HepG2 (cell line): Measurements from ENCODE around the gene SOX13. TPM values are rescaled to one million over a fixed set of nuclear protein-coding genes. Genes with fewer than 3 reads are reported as not detected.

ENCODE experiments used
- EP300 ChIP-seq, 3 experiments: sonication (generic) in 1 of 3; formaldehyde crosslinking in 1 of 3; IDR thresholded peaks; 2 replicates each; pipeline versions ENCODE4 v1.5.1 to v1.6.1; 2011 to 2020; ENCODE audit warnings: low read depth in 2 of 3, low read length in 2 of 3, borderline replicate concordance in 1 of 3, improper control_type of control experiment in 1 of 3, mild to moderate bottlenecking in 1 of 3, missing genetic modification reagents in 1 of 3, moderate library complexity in 1 of 3
- FOSL2 ChIP-seq: sonication (generic); formaldehyde crosslinking; IDR thresholded peaks from 2 replicates; pipeline ENCODE4 v1.4.0; 2020; ENCODE audit warnings: missing genetic modification reagents
- FOXK2 ChIP-seq: fragments of 450-650 bp; IDR thresholded peaks from 2 replicates; pipeline ENCODE4 v1.6.1; 2016
- FOXO1 ChIP-seq: sonication (generic); formaldehyde crosslinking; IDR thresholded peaks from 2 replicates; pipeline ENCODE4 v1.4.0; 2020; ENCODE audit warnings: missing genetic modification reagents
- IRF2 ChIP-seq: IDR thresholded peaks from 2 replicates; pipeline ENCODE4 v1.6.1; 2018; ENCODE audit warnings: missing genetic modification reagents, missing compliant biosample characterization
- LCORL ChIP-seq, 2 experiments: fragments of 450-650 bp in 1 of 2; sonication (generic) in 1 of 2; formaldehyde crosslinking in 1 of 2; IDR thresholded peaks; 2 replicates each; pipeline versions ENCODE4 v1.5.0 to v1.6.1; 2017 to 2020; ENCODE audit warnings: antibody characterized with exemption in 1 of 2, missing genetic modification reagents in 1 of 2
- MLXIP ChIP-seq: sonication (generic); formaldehyde crosslinking; IDR thresholded peaks from 2 replicates; pipeline ENCODE4 v1.9.0; 2021; ENCODE audit warnings: missing genetic modification reagents, borderline replicate concordance
- SP2 ChIP-seq: sonication (generic); formaldehyde crosslinking; IDR thresholded peaks from 2 replicates; pipeline ENCODE4 v1.5.1; 2020; ENCODE audit warnings: mild to moderate bottlenecking, missing genetic modification reagents
- SRSF1 ChIP-seq: fragments of 200-400 bp; formaldehyde crosslinking; optimal IDR thresholded peaks from 2 replicates; pipeline ENCODE3; 2017; ENCODE audit warnings: mild to moderate bottlenecking, low read depth, low read length, moderate library complexity
- ZFP90 ChIP-seq: sonication (generic); formaldehyde crosslinking; IDR thresholded peaks from 2 replicates; pipeline ENCODE4 v1.8.0; 2022; ENCODE audit warnings: missing genetic modification reagents, mild to moderate bottlenecking, inconsistent platforms, borderline replicate concordance
- ZNF383 ChIP-seq: sonication (generic); formaldehyde crosslinking; IDR thresholded peaks from 2 replicates; pipeline ENCODE4 v1.4.0; 2020; ENCODE audit warnings: missing genetic modification reagents, mild to moderate bottlenecking, borderline replicate concordance
- ZNF607 ChIP-seq: sonication (generic); formaldehyde crosslinking; IDR thresholded peaks from 2 replicates; pipeline ENCODE4 v1.5.1; 2020; ENCODE audit warnings: missing genetic modification reagents, mild to moderate bottlenecking, borderline replicate concordance
- polyA plus RNA-seq, 8 experiments: library from polyadenylated mRNA; depleted of rRNA in 3 of 8; stranded (reverse) in 7 of 8; unstranded in 1 of 8; fragments of >200 nt; fragmentation: Illumina TruSeq in 4 of 8; extraction: Trizol in 4 of 8; gene quantifications; 2 replicates each; pipeline versions ENCODE4 v1.2.1 to v1.2.3, GENCODE V29; 2011 to 2016; ENCODE audit warnings: low read depth in 4 of 8, missing spikeins in 1 of 8, mixed read lengths in 1 of 8; ENCODE audit not compliant: insufficient read depth in 1 of 8
- total RNA-seq, 5 experiments: library from RNA; depleted of rRNA; stranded (reverse); fragments of >200 nt; fragmentation: Illumina TruSeq; extraction: Trizol; gene quantifications; 2 replicates each; pipeline ENCODE4 v1.2.3, GENCODE V29; 2016; ENCODE audit warnings: low read depth in 1 of 5
- TF ChIP-seq, protein P1 (sequence below), 2 experiments: fragments of 450-650 bp in 1 of 2; sonication (generic) in 1 of 2; formaldehyde crosslinking; IDR thresholded peaks; 2 replicates each; pipeline versions ENCODE4 v1.5.0 to v1.8.0; 2020 to 2022; ENCODE audit warnings: mild to moderate bottlenecking in 1 of 2, missing genetic modification reagents in 1 of 2
- TF ChIP-seq, protein P2 (sequence below): sonication (generic); formaldehyde crosslinking; IDR thresholded peaks from 2 replicates; pipeline ENCODE4 v1.4.0; 2020; ENCODE audit warnings: missing genetic modification reagents, borderline replicate concordance
- TF ChIP-seq, protein P3 (sequence below): sonication (generic); formaldehyde crosslinking; IDR thresholded peaks from 2 replicates; pipeline ENCODE4 v1.4.0; 2020; ENCODE audit warnings: missing genetic modification reagents, borderline replicate concordance
- TF ChIP-seq, protein P4 (sequence below): sonication (generic); formaldehyde crosslinking; conservative IDR thresholded peaks from 2 replicates; pipeline ENCODE4 v1.4.0; 2020; ENCODE audit warnings: mild to moderate bottlenecking, missing genetic modification reagents, moderate library complexity

Gene SOX13
- total and polyA plus RNA-seq, 2 of the 13 experiments (the other 11 are each of a cell fraction or from before 2014, with no cell fraction given): 13.3 to 15.8 TPM

- TF ChIP-seq, protein P1, sequence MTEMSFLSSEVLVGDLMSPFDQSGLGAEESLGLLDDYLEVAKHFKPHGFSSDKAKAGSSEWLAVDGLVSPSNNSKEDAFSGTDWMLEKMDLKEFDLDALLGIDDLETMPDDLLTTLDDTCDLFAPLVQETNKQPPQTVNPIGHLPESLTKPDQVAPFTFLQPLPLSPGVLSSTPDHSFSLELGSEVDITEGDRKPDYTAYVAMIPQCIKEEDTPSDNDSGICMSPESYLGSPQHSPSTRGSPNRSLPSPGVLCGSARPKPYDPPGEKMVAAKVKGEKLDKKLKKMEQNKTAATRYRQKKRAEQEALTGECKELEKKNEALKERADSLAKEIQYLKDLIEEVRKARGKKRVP (CRISPR knock-in tag; IDR thresholded peaks at IDR 0.05): peak in 1 of 2 experiments; percentile 63; a peak in 2 of 4 replicates
- TF ChIP-seq IRF2 (CRISPR knock-in tag) (peak; percentile 35; the same call in 1 of the 2 replicates), SP2 (CRISPR knock-in tag) (no peak), ZFP90 (CRISPR knock-in tag) (peak; percentile 51; the same call in 1 of the 2 replicates), FOXO1 (CRISPR knock-in tag) (peak; percentile 67; the same call in 1 of the 2 replicates), EP300 (IDR thresholded peaks at IDR 0.05; ENCODE audit: low read depth in 2 of 2, low read length in 2 of 2) (peak in 1 of 2 experiments; percentile 44; a peak in 1 of 4 replicates), EP300 (CRISPR knock-in tag; IDR thresholded peaks at IDR 0.05; ENCODE audit: borderline replicate concordance) (no peak), LCORL (IDR thresholded peaks at IDR 0.05) (no peak), LCORL (CRISPR knock-in tag; IDR thresholded peaks at IDR 0.05) (peak; percentile 56; the same call in 1 of the 2 replicates), ZNF607 (CRISPR knock-in tag) (no peak), FOSL2 (CRISPR knock-in tag) (peak; percentile 73), FOXK2 (no peak), ZNF383 (CRISPR knock-in tag) (no peak), MLXIP (CRISPR knock-in tag) (no peak), SRSF1 (peak; percentile 68)
- TF ChIP-seq, protein P2, sequence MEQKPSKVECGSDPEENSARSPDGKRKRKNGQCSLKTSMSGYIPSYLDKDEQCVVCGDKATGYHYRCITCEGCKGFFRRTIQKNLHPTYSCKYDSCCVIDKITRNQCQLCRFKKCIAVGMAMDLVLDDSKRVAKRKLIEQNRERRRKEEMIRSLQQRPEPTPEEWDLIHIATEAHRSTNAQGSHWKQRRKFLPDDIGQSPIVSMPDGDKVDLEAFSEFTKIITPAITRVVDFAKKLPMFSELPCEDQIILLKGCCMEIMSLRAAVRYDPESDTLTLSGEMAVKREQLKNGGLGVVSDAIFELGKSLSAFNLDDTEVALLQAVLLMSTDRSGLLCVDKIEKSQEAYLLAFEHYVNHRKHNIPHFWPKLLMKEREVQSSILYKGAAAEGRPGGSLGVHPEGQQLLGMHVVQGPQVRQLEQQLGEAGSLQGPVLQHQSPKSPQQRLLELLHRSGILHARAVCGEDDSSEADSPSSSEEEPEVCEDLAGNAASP (CRISPR knock-in tag): peak; percentile 30; the same call in 1 of the 2 replicates
- TF ChIP-seq, protein P3, sequence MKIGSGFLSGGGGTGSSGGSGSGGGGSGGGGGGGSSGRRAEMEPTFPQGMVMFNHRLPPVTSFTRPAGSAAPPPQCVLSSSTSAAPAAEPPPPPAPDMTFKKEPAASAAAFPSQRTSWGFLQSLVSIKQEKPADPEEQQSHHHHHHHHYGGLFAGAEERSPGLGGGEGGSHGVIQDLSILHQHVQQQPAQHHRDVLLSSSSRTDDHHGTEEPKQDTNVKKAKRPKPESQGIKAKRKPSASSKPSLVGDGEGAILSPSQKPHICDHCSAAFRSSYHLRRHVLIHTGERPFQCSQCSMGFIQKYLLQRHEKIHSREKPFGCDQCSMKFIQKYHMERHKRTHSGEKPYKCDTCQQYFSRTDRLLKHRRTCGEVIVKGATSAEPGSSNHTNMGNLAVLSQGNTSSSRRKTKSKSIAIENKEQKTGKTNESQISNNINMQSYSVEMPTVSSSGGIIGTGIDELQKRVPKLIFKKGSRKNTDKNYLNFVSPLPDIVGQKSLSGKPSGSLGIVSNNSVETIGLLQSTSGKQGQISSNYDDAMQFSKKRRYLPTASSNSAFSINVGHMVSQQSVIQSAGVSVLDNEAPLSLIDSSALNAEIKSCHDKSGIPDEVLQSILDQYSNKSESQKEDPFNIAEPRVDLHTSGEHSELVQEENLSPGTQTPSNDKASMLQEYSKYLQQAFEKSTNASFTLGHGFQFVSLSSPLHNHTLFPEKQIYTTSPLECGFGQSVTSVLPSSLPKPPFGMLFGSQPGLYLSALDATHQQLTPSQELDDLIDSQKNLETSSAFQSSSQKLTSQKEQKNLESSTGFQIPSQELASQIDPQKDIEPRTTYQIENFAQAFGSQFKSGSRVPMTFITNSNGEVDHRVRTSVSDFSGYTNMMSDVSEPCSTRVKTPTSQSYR: peak; percentile 37; the same call in 1 of the 2 replicates
- TF ChIP-seq, protein P4, sequence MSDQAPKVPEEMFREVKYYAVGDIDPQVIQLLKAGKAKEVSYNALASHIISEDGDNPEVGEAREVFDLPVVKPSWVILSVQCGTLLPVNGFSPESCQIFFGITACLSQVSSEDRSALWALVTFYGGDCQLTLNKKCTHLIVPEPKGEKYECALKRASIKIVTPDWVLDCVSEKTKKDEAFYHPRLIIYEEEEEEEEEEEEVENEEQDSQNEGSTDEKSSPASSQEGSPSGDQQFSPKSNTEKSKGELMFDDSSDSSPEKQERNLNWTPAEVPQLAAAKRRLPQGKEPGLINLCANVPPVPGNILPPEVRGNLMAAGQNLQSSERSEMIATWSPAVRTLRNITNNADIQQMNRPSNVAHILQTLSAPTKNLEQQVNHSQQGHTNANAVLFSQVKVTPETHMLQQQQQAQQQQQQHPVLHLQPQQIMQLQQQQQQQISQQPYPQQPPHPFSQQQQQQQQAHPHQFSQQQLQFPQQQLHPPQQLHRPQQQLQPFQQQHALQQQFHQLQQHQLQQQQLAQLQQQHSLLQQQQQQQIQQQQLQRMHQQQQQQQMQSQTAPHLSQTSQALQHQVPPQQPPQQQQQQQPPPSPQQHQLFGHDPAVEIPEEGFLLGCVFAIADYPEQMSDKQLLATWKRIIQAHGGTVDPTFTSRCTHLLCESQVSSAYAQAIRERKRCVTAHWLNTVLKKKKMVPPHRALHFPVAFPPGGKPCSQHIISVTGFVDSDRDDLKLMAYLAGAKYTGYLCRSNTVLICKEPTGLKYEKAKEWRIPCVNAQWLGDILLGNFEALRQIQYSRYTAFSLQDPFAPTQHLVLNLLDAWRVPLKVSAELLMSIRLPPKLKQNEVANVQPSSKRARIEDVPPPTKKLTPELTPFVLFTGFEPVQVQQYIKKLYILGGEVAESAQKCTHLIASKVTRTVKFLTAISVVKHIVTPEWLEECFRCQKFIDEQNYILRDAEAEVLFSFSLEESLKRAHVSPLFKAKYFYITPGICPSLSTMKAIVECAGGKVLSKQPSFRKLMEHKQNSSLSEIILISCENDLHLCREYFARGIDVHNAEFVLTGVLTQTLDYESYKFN (CRISPR knock-in tag): peak; percentile 87
Observed at GRCh38 chr1:204093421-204093717, 20.5 kb downstream of the SOX13 start (continued).
